Testis (tissue), 3 donors: ENCODE results near the gene TMED8. TPM values are rescaled to one million over a fixed set of nuclear protein-coding genes. Genes with fewer than 3 reads are reported as not detected.

Experiments
- DNase-seq: peaks from one replicate; pipeline ENCODE4 v3.0.0-alpha.2; 2019
- H3K27ac ChIP-seq, 2 donors: fragments of 200-600 bp; sonication (generic); one replicate each; pipeline ENCODE4 v1.5.1; 2019
- H3K27me3 ChIP-seq: fragments of 200-600 bp; sonication (generic); one replicate; pipeline ENCODE4 v1.5.1; 2019
- H3K36me3 ChIP-seq: fragments of 200-600 bp; sonication (generic); one replicate; pipeline ENCODE4 v1.5.1; 2017; ENCODE audit warnings: low read depth; ENCODE audit errors: missing control alignments
- H3K4me1 ChIP-seq: fragments of 200-600 bp; sonication (generic); one replicate; pipeline ENCODE4 v1.5.1; 2019
- H3K4me3 ChIP-seq, 2 donors: fragments of 200-600 bp; sonication (generic); one replicate each; pipeline ENCODE4 v1.5.1; 2017 to 2019
- H3K9me3 ChIP-seq: fragments of 200-600 bp; sonication (generic); one replicate; pipeline ENCODE4 v1.5.1; 2017
- CTCF ChIP-seq, 3 experiments: fragments of 450-650 bp in 2 of 3; fragments of 200-600 bp in 1 of 3; sonication (generic) in 1 of 3; IDR thresholded peaks; one replicate each; pipeline ENCODE4 v1.5.1; 2016 to 2019; ENCODE audit warnings: antibody characterized with exemption in 3 of 3, mild to moderate bottlenecking in 2 of 3, moderate library complexity in 1 of 3
- POLR2A ChIP-seq: fragments of 450-650 bp; IDR thresholded peaks from one replicate; pipeline ENCODE4 v1.6.1; 2017; ENCODE audit warnings: antibody characterized with exemption, mild to moderate bottlenecking, moderate library complexity
- WGBS, 2 donors: methylation state at CpG; one replicate each; pipeline ENCODE4 v1.1.5; 2018; 5-methylcytosine and 5-hydroxymethylcytosine counted together
- intact Hi-C: fragments of 100-400 bp; cut with DNase I; formaldehyde crosslinking; loops from one replicate; pipeline ENCODE4 v1.15.1; 2023; ENCODE audit warnings: low total_unique reads
- polyA plus RNA-seq: library from polyadenylated mRNA; stranded (reverse); fragments of 350-450 nt; fragmentation: Illumina TruSeq; extraction: RNeasy Lipid Tissue Mini Kit (QIAGEN cat#74804); gene quantifications from one replicate; pipeline ENCODE4 v1.2.3, GENCODE V29; 2014; ENCODE audit warnings: low read depth, low replicate concordance; ENCODE audit not compliant: insufficient read depth
- total RNA-seq, 2 donors: library from RNA; depleted of rRNA; stranded (reverse); fragments of >200 nt; gene quantifications; one replicate each; pipeline ENCODE4 v1.2.3, GENCODE V29; 2016

TMED8 gene
- total and polyA plus RNA-seq, 3 donors from 2014 or later, result 16.9 to 40.1 (median 30.9) TPM

GRCh38 chr14:77355811-77356210 lies 21.1 kb downstream of the TMED8 start:
- 74 to 87% methylated on average over 4 of the region's 4 CpGs for WGBS, 2 donors
- Histone ChIP-seq H3K9me3 (no peaks in the 10 kb centered on the region), H3K36me3 (no peaks in the 10 kb centered on the region), H3K4me3 (no peak overlapping the region), H3K27me3 (no peaks in the 10 kb centered on the region), H3K4me1 (peaks cover 8% of the 10 kb centered on the region), H3K27ac (peak overlapping the region; percentile 68 to 76)
- TF ChIP-seq CTCF (IDR thresholded peaks at IDR 0.05) (no peak), POLR2A (no peak)
- intact Hi-C loops, result no loop called here
- DNase-seq, result peak; percentile 57

GRCh38 chr14:77353469-77354141 lies 23.3 kb downstream of the TMED8 start:
- intact Hi-C loops, result no loop called here

GRCh38 chr14:77347751-77348150 lies 29.1 kb downstream of the TMED8 start:
- intact Hi-C loops, result no loop called here
- TF ChIP-seq POLR2A, result no peak
- no peak for TF ChIP-seq CTCF (IDR thresholded peaks at IDR 0.05)
- 68 to 71% methylated on average over 3 of the region's 3 CpGs for WGBS, 2 donors
- Histone ChIP-seq H3K36me3 (no peaks in the 10 kb centered on the region), H3K4me3 (no peak overlapping the region), H3K9me3 (no peaks in the 10 kb centered on the region), H3K4me1 (no peaks in the 10 kb centered on the region), H3K27ac (no peak overlapping the region), H3K27me3 (no peaks in the 10 kb centered on the region)
- DNase-seq, result no peak

More at GRCh38 chr14:77353469-77354141, 23.3 kb downstream of the TMED8 start:
- H3K27ac ChIP-seq, result peak overlapping the region; percentile 65 to 68
- H3K4me1 ChIP-seq, result peaks cover 8% of the 10 kb centered on the region
- no peaks in the 10 kb centered on the region for H3K36me3 ChIP-seq
- TF ChIP-seq CTCF (IDR thresholded peaks at IDR 0.05) (no peak), POLR2A (no peak)
- H3K9me3 ChIP-seq, result no peaks in the 10 kb centered on the region
- DNase-seq, result no peak
- H3K4me3 ChIP-seq, result no peak overlapping the region
- WGBS, 2 donors, result 83 to 86% methylated on average over 5 of the region's 5 CpGs
- H3K27me3 ChIP-seq, result no peaks in the 10 kb centered on the region

GRCh38 chr14:77346495-77346894 lies 30.4 kb downstream of the TMED8 start:
- Histone ChIP-seq H3K9me3 (no peaks in the 10 kb centered on the region), H3K4me3 (no peak overlapping the region), H3K36me3 (no peaks in the 10 kb centered on the region), H3K4me1 (no peaks in the 10 kb centered on the region), H3K27ac (no peak overlapping the region), H3K27me3 (no peaks in the 10 kb centered on the region)
- no peak for TF ChIP-seq CTCF (IDR thresholded peaks at IDR 0.05)
- TF ChIP-seq POLR2A, result no peak
- intact Hi-C loops, result no loop called here
- no peak for DNase-seq
- WGBS, 2 donors, result 88 to 92% methylated on average over 2 of the region's 2 CpGs
